ENCODE results near the gene IDI2. TPM values are rescaled to one million over a fixed set of nuclear protein-coding genes. Genes with fewer than 3 reads are reported as not detected.

IDI2 gene
- total RNA-seq, 6 experiments from 2014 or later: not detected

DNA sequence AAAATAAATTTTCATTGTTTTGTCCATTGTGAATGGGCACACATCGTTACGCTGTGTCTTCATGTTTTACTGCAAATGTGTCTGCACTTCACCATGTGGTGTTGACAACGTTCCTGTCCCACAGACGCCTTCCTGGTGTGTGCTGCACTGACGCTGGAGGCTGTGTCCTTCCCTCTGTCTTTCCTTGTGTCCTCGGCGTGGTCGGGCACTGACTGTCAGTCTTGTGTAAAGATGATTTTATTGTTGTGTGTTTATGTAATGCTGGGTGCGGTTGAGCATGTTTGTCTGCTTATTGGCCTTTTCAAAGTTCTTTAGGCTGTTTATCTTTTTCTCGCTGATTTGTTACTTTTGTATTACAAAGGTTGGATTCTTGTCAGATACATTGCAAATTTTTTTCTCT lies 18.1 kb downstream of the IDI2 start:
- Mint-ChIP-seq H3K4me3 (no peak overlapping the region), H3K27me3 (ENCODE audit: insufficient read depth) (peaks cover 2% of the 10 kb centered on the region), H3K9me3 (no peaks in the 10 kb centered on the region; the same call in 1 of the 2 replicates), H3K4me1 (ENCODE audit: low read depth) (no peaks in the 10 kb centered on the region; the same call in 1 of the 2 replicates), H3K36me3 (ENCODE audit: low read depth) (peaks cover 61% of the 10 kb centered on the region), H3K27ac (no peak overlapping the region)
- TF ChIP-seq, protein P1, sequence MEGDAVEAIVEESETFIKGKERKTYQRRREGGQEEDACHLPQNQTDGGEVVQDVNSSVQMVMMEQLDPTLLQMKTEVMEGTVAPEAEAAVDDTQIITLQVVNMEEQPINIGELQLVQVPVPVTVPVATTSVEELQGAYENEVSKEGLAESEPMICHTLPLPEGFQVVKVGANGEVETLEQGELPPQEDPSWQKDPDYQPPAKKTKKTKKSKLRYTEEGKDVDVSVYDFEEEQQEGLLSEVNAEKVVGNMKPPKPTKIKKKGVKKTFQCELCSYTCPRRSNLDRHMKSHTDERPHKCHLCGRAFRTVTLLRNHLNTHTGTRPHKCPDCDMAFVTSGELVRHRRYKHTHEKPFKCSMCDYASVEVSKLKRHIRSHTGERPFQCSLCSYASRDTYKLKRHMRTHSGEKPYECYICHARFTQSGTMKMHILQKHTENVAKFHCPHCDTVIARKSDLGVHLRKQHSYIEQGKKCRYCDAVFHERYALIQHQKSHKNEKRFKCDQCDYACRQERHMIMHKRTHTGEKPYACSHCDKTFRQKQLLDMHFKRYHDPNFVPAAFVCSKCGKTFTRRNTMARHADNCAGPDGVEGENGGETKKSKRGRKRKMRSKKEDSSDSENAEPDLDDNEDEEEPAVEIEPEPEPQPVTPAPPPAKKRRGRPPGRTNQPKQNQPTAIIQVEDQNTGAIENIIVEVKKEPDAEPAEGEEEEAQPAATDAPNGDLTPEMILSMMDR (IDR thresholded peaks at IDR 0.05): no peak
- no peak for DNase-seq

DNA sequence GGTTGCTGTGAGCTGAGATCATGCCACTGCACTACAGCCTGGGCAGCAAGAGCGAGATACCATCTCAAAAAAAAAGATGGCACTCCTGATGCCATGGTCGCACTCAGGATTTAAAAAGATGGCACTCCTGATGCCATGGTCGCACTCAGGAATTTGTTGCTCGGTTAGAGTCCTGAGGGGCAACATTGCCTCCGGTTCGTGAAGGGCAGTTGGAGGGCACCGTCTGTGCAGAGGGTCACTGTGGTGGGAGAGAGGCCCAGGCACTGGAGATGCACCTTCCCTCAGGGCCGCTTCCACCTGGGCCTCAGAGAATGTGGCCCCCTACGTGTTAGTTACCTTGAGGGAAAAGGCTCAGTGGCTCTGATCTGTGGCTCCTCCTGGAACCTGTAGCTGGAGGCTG lies 19.1 kb downstream of the IDI2 start:
- H3K4me3 Mint-ChIP-seq: no peak overlapping the region
- H3K4me1 Mint-ChIP-seq (ENCODE audit: low read depth): no peaks in the 10 kb centered on the region; the same call in 1 of the 2 replicates
- H3K27me3 Mint-ChIP-seq (ENCODE audit: insufficient read depth): peaks cover 2% of the 10 kb centered on the region
- no peak for DNase-seq
- TF ChIP-seq, protein P1 (IDR thresholded peaks at IDR 0.05): no peak
- H3K36me3 Mint-ChIP-seq (ENCODE audit: low read depth): peaks cover 62% of the 10 kb centered on the region
- H3K9me3 Mint-ChIP-seq: peaks cover 6% of the 10 kb centered on the region
- H3K27ac Mint-ChIP-seq: no peak overlapping the region

DNA sequence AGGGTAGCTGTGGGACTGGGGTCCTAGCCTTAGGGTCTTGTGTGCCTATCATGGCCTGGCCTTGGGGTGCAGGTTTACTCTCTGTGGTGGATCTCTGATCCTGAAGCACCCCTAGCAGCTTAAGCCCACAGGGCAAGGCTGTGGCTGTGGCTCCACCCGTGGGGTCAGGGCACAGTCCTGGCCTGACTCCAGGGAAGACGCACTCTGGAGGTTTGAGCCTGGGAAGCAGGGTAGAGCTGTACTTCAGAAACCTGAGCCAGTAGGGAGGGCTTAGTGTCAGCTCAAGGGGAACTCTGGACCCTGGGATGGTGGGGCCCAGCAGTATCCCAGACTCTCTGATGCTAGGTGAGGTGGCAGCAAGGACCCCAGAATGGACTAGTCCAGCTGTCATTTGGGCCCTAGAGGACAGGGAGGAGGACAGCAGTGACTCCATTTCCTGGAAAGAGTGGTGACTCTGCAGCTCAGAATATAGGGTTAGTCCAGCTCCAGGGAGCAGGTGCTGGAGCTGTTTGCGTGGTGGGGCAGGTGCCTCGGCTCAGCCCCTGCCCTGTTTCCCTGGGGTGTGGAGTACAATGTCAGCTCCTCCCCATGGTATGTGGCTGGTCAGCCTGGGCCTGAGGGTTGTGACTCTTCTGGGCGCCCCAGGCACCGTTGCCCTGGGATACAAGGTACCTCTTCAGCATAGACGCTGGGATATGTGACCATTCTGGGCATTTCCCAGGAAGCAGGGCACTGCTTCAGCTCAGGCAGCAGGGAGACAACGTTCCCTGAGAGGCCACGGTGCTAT lies 21.6 kb downstream of the IDI2 start:
- H3K27ac Mint-ChIP-seq: no peak overlapping the region; the same call in 1 of the 2 replicates

DNA sequence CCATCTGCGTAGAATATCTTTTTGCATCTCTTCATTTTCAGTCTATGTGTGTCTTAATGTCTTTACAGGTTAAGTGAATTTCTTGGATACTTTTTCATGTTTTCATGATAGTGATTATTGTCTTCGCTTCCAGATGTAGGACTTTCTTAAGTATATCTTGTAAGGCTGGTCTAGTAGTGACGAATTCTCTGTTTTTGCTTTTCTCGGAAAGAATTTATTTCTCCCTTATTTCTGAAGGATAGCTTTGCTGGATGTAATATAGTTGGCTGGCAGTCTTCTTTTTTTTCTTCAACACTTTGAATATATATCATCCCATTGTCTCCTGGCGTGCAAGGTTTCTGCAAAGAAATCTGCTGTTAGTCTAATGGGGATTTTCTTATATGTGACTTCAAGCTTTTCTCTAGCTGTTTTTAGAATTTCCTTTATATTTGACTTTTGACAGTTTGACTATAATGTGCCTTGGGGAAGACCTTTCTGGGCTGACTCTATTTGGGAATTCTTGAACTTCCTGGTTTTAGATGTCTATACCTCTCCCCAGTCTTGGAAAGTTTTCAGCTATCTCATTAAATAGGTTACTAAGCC lies 23.1 kb downstream of the IDI2 start:
- TF ChIP-seq, protein P1 (IDR thresholded peaks at IDR 0.05): no peak
- Mint-ChIP-seq H3K9me3 (peaks cover 8% of the 10 kb centered on the region), H3K4me3 (no peak overlapping the region), H3K4me1 (ENCODE audit: low read depth) (no peaks in the 10 kb centered on the region; the same call in 1 of the 2 replicates), H3K27me3 (ENCODE audit: insufficient read depth) (peaks cover 2% of the 10 kb centered on the region; the same call in 1 of the 2 replicates), H3K36me3 (ENCODE audit: low read depth) (peaks cover 63% of the 10 kb centered on the region), H3K27ac (no peak overlapping the region)
- DNase-seq: no peak

More for the DNA sequence above, 21.6 kb downstream of the IDI2 start:
- peaks cover 64% of the 10 kb centered on the region for H3K36me3 Mint-ChIP-seq (ENCODE audit: low read depth)
- H3K4me3 Mint-ChIP-seq: no peak overlapping the region
- TF ChIP-seq, protein P1 (IDR thresholded peaks at IDR 0.05): no peak
- no peak for DNase-seq
- peaks cover 2% of the 10 kb centered on the region; the same call in 1 of the 2 replicates for H3K27me3 Mint-ChIP-seq (ENCODE audit: insufficient read depth)
- H3K9me3 Mint-ChIP-seq: peaks cover 8% of the 10 kb centered on the region
- H3K4me1 Mint-ChIP-seq (ENCODE audit: low read depth): no peaks in the 10 kb centered on the region; the same call in 1 of the 2 replicates

DNA sequence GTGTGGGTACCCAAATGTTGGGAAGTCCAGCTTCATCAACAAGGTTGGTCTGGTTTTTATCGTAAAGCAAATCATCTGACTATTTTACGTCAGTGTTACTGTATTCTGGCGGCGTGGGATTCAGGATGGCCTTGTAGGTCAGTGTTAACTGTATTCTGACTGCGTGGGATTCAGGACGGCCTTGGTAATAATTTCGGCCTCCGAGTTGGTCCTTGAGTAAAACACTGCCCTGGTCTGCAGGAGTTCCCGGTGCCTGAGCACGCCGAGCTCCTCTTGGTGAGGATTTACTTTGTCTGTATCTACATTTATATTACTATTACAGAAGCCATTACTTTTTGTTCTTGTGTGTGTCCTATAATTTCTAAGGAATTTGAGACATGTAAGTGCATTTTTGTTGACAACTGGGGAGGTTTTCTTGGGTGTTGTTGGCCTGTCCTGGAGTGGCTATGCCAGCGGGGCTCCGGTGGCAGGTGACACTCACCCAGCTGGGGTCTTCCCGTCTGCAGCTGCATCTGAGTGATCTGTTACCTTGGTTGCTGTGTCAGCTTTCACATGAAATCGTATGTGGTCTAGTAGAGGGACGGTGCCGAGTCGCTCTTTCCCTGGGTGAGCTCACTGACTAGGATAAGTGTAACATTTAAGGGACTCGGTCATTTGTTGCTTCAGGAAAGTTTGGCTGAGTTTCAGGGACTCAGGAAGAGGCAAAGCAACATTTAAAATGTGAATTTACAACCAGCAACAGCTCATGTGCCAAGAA lies 28.2 kb downstream of the IDI2 start:
- peaks cover 69% of the 10 kb centered on the region for H3K36me3 Mint-ChIP-seq (ENCODE audit: low read depth)
- H3K4me3 Mint-ChIP-seq: no peak overlapping the region
- no peak for DNase-seq
- TF ChIP-seq, protein P1 (IDR thresholded peaks at IDR 0.05): no peak
- peaks cover 7% of the 10 kb centered on the region for H3K9me3 Mint-ChIP-seq
- H3K27me3 Mint-ChIP-seq (ENCODE audit: insufficient read depth): peaks cover 2% of the 10 kb centered on the region
- no peaks in the 10 kb centered on the region; the same call in 1 of the 2 replicates for H3K4me1 Mint-ChIP-seq (ENCODE audit: low read depth)
- H3K27ac Mint-ChIP-seq: no peak overlapping the region
